ENCODE results near the gene ATG16L1. TPM values are rescaled to one million over a fixed set of nuclear protein-coding genes. Genes with fewer than 3 reads are reported as not detected.

ATG16L1 gene
- total and polyA plus RNA-seq, 7 donors = 16.2 to 37.3 (median 19.6) TPM

- Histone ChIP-seq H3K4me1 (no peaks in the 10 kb centered on the region), H3K36me3 (peaks cover 26 to 100% (median 52%) of the 10 kb centered on the region in 4 donors), H3K27me3 (no peaks in the 10 kb centered on the region), H3K4me3 (no peak overlapping the region), H3K9me3 (no peaks in the 10 kb centered on the region), H3K27ac (no peak overlapping the region)
- intact Hi-C loops (cut with DNase I) = no loop called here
- WGBS, 2 donors = 94% methylated on average over 6 of the region's 6 CpGs
- no peak for TF ChIP-seq POLR2AphosphoS5 (IDR thresholded peaks at IDR 0.05)
- TF ChIP-seq EP300 (IDR thresholded peaks at IDR 0.05) = no peak
- no peak for TF ChIP-seq POLR2A (IDR thresholded peaks at IDR 0.05)
- TF ChIP-seq, protein P1, sequence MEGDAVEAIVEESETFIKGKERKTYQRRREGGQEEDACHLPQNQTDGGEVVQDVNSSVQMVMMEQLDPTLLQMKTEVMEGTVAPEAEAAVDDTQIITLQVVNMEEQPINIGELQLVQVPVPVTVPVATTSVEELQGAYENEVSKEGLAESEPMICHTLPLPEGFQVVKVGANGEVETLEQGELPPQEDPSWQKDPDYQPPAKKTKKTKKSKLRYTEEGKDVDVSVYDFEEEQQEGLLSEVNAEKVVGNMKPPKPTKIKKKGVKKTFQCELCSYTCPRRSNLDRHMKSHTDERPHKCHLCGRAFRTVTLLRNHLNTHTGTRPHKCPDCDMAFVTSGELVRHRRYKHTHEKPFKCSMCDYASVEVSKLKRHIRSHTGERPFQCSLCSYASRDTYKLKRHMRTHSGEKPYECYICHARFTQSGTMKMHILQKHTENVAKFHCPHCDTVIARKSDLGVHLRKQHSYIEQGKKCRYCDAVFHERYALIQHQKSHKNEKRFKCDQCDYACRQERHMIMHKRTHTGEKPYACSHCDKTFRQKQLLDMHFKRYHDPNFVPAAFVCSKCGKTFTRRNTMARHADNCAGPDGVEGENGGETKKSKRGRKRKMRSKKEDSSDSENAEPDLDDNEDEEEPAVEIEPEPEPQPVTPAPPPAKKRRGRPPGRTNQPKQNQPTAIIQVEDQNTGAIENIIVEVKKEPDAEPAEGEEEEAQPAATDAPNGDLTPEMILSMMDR (IDR thresholded peaks at IDR 0.05) = no peak
- no peak for DNase-seq
These were observed 11.6 kb downstream of the ATG16L1 start for GRCh38 chr2:233263045-233263570.

GRCh38 chr2:233264667-233265066, 13.2 kb downstream of the ATG16L1 start:
- H3K4me3 ChIP-seq = no peak overlapping the region

GRCh38 chr2:233265899-233266431, 14.5 kb downstream of the ATG16L1 start:
- Histone ChIP-seq H3K27me3 (no peaks in the 10 kb centered on the region), H3K36me3 (peaks cover 26 to 99% (median 54%) of the 10 kb centered on the region in 4 donors), H3K4me3 (no peak overlapping the region), H3K27ac (no peak overlapping the region), H3K4me1 (no peaks in the 10 kb centered on the region), H3K9me3 (no peaks in the 10 kb centered on the region)
- no peak for DNase-seq
- intact Hi-C loops (cut with DNase I) = no loop called here
- WGBS, 2 donors = 93 to 95% methylated on average over 10 of the region's 10 CpGs
- TF ChIP-seq POLR2AphosphoS5 (IDR thresholded peaks at IDR 0.05) = no peak
- no peak for TF ChIP-seq POLR2A (IDR thresholded peaks at IDR 0.05)
- TF ChIP-seq, protein P1 (IDR thresholded peaks at IDR 0.05) = no peak
- no peak for TF ChIP-seq EP300 (IDR thresholded peaks at IDR 0.05)

More at GRCh38 chr2:233264667-233265066, 13.2 kb downstream of the ATG16L1 start:
- H3K9me3 ChIP-seq = no peaks in the 10 kb centered on the region
- H3K4me1 ChIP-seq = no peaks in the 10 kb centered on the region
- peaks cover 26 to 99% (median 47%) of the 10 kb centered on the region in 4 donors for H3K36me3 ChIP-seq
- intact Hi-C loops (cut with DNase I) = no loop called here
- no peak for DNase-seq
- no peak for TF ChIP-seq POLR2A (IDR thresholded peaks at IDR 0.05)
- TF ChIP-seq POLR2AphosphoS5 (IDR thresholded peaks at IDR 0.05) = no peak
- TF ChIP-seq EP300 (IDR thresholded peaks at IDR 0.05) = no peak
- TF ChIP-seq, protein P1 (IDR thresholded peaks at IDR 0.05) = no peak
- H3K27ac ChIP-seq = no peak overlapping the region
- 90 to 96% methylated on average over 8 of the region's 8 CpGs for whole genome bisulfite sequencing, 2 donors
- H3K27me3 ChIP-seq = no peaks in the 10 kb centered on the region

DNA sequence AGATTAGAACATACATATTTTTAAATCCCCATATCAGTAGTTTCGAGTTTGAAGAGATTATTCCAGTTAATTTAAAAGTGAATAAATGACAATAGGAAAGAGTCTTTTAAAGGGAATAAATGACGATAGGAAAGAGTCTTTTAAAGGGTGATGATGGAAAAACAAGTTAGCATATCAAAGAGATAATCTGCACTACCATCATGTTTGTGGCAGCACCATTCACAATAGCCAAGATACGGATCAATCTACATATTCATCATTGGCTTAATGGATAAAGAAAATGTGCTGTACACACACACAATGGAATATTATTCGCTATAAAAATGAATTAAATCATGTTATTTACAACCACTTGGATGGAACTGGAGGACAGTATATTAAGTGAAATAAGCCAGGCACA, 15.0 kb downstream of the ATG16L1 start:
- Histone ChIP-seq H3K27ac (no peak overlapping the region), H3K4me3 (no peak overlapping the region), H3K9me3 (no peaks in the 10 kb centered on the region), H3K4me1 (no peaks in the 10 kb centered on the region), H3K27me3 (no peaks in the 10 kb centered on the region), H3K36me3 (peaks cover 26 to 99% (median 57%) of the 10 kb centered on the region in 4 donors)
- intact Hi-C loops (cut with DNase I) = no loop called here
- WGBS, 2 donors = 95 to 98% methylated on average over 4 of the region's 4 CpGs
- no peak for TF ChIP-seq POLR2A (IDR thresholded peaks at IDR 0.05)
- no peak for DNase-seq

GRCh38 chr2:233267516-233268245, 16.2 kb downstream of the ATG16L1 start:
- Histone ChIP-seq H3K36me3 (peaks cover 26 to 99% (median 54%) of the 10 kb centered on the region in 4 donors), H3K4me1 (no peaks in the 10 kb centered on the region), H3K4me3 (no peak overlapping the region), H3K9me3 (no peaks in the 10 kb centered on the region), H3K27ac (no peak overlapping the region), H3K27me3 (no peaks in the 10 kb centered on the region)
- intact Hi-C loops (cut with DNase I) = no loop called here
- 65 to 87% methylated on average over 6 of the region's 6 CpGs for WGBS, 2 donors
- no peak for DNase-seq
- no peak for TF ChIP-seq EP300 (IDR thresholded peaks at IDR 0.05)
- TF ChIP-seq, protein P1 (IDR thresholded peaks at IDR 0.05) = no peak
- TF ChIP-seq POLR2AphosphoS5 (IDR thresholded peaks at IDR 0.05) = no peak
- no peak for TF ChIP-seq POLR2A (IDR thresholded peaks at IDR 0.05)
